H1 (cell line): ENCODE data around the gene AAR2. TPM values are rescaled to one million over a fixed set of nuclear protein-coding genes. Genes with fewer than 3 reads are reported as not detected.

Source experiments
- CTCF ChIA-PET: fragments of 300-600 bp; sonication (Branson Sonifier 250); formaldehyde crosslinking; loops from one replicate; lab custom pipeline; 2021; ENCODE audit not compliant: partially characterized antibody; lab: Charles Lee
- POLR2A ChIA-PET: fragments of 300-600 bp; sonication (Branson Sonifier 250); formaldehyde crosslinking; loops from one replicate; lab custom pipeline; 2021; ENCODE audit warnings: inconsistent platforms; ENCODE audit not compliant: partially characterized antibody; lab: Charles Lee
- DNase-seq, 2 experiments: peaks; one replicate each; pipeline versions ENCODE4 v3.0.0 to v3.0.0-alpha.2; 2010 to 2022; ENCODE audit warnings: low spot score in 2 of 2, low read depth in 1 of 2, mixed read lengths in 1 of 2
- FAIRE-seq: peaks from 2 replicates; lab custom pipeline; 2011; peaks lifted over from hg19 to GRCh38; lab: Jason Lieb, UNC
- H2AFZ ChIP-seq: 2 replicates; pipeline ENCODE4 v1.8.1; 2012; ENCODE audit warnings: low read length, inconsistent platforms
- H2AK5ac ChIP-seq: 2 replicates; pipeline ENCODE4 v1.6.1; 2013; ENCODE audit warnings: low read depth, low read length
- H2BK120ac ChIP-seq: replicated peaks from 2 replicates; pipeline ENCODE3; 2013; ENCODE audit warnings: low read depth, low read length, inconsistent platforms
- H2BK12ac ChIP-seq: 2 replicates; pipeline ENCODE4 v1.6.1; 2013; ENCODE audit warnings: low read depth, low read length
- H2BK15ac ChIP-seq: 2 replicates; pipeline ENCODE4 v1.6.1; 2013; ENCODE audit warnings: low read length
- H2BK20ac ChIP-seq: 2 replicates; pipeline ENCODE4 v1.6.1; 2013; ENCODE audit warnings: low read length
- H2BK5ac ChIP-seq: 2 replicates; pipeline ENCODE4 v1.6.1; 2013; ENCODE audit warnings: low read depth, low read length
- H3K14ac ChIP-seq: 2 replicates; pipeline ENCODE4 v1.6.1; 2013; ENCODE audit warnings: inconsistent platforms; ENCODE audit not compliant: insufficient read length
- H3K18ac ChIP-seq: 2 replicates; pipeline ENCODE4 v1.6.1; 2013; ENCODE audit warnings: low read length; ENCODE audit errors: extremely low read depth
- H3K23ac ChIP-seq: 2 replicates; pipeline ENCODE4 v1.6.1; 2013; ENCODE audit warnings: inconsistent platforms; ENCODE audit not compliant: insufficient read length
- H3K23me2 ChIP-seq: 2 replicates; pipeline ENCODE4 v1.6.1; 2013; ENCODE audit warnings: low read depth, low read length
- H3K27ac ChIP-seq: 2 replicates; pipeline ENCODE4 v1.6.1; 2011; ENCODE audit warnings: low read depth, low read length, inconsistent platforms
- H3K27me3 ChIP-seq, 4 experiments: replicated peaks in 1 of 4; 1 replicate in 1 of 4; 2 replicates in 3 of 4; pipeline versions ENCODE4 v1.6.1 to v1.8.1; 2011 to 2013; ENCODE audit warnings: low read length in 3 of 4, mild to moderate bottlenecking in 3 of 4, inconsistent platforms in 2 of 4, mixed read lengths in 2 of 4, moderate library complexity in 1 of 4; ENCODE audit not compliant: control insufficient read depth in 3 of 4, insufficient read depth in 3 of 4; ENCODE audit errors: extremely low read depth in 1 of 4
- H3K36me3 ChIP-seq, 4 experiments: 2 replicates each; pipeline versions ENCODE4 v1.6.1 to v1.8.1; 2011 to 2013; ENCODE audit warnings: mild to moderate bottlenecking in 4 of 4, low read length in 3 of 4, moderate library complexity in 2 of 4, control low read depth in 1 of 4, inconsistent platforms in 1 of 4; ENCODE audit not compliant: insufficient read depth in 4 of 4, control insufficient read depth in 2 of 4
- H3K4ac ChIP-seq: replicated peaks from 2 replicates; pipeline ENCODE3; 2013; ENCODE audit warnings: low read length, low read depth, mixed read lengths, inconsistent platforms; ENCODE audit not compliant: insufficient read length
- H3K4me1 ChIP-seq, 4 experiments: replicated peaks in 1 of 4; 1 replicate in 1 of 4; 2 replicates in 3 of 4; pipeline versions ENCODE4 v1.6.1 to v1.8.1; 2011 to 2013; ENCODE audit warnings: low read length in 3 of 4, inconsistent platforms in 2 of 4, mixed read lengths in 1 of 4; ENCODE audit not compliant: insufficient read depth in 4 of 4, control insufficient read depth in 3 of 4
- H3K4me2 ChIP-seq, 2 experiments: 2 replicates each; pipeline versions ENCODE4 v1.6.1 to v1.8.1; 2011 to 2013; ENCODE audit warnings: low read depth in 2 of 2, low read length in 2 of 2, control low read depth in 1 of 2, inconsistent platforms in 1 of 2, mild to moderate bottlenecking in 1 of 2; ENCODE audit not compliant: insufficient read depth in 1 of 2
- H3K4me3 ChIP-seq, 4 experiments: fragments of 200-600, 300-600 bp in 1 of 4; sonication (generic), shearing (Covaris generic), sonication (Bioruptor Twin) in 1 of 4; 2 replicates each; pipeline versions ENCODE4 v1.5.1 to v1.8.1; 2011 to 2016; ENCODE audit warnings: low read length in 4 of 4, low read depth in 3 of 4, control low read depth in 2 of 4, inconsistent platforms in 2 of 4, mild to moderate bottlenecking in 2 of 4, mixed read lengths in 1 of 4, moderate library complexity in 1 of 4; ENCODE audit not compliant: insufficient read depth in 2 of 4; ENCODE audit errors: extremely low read depth in 1 of 4
- H3K56ac ChIP-seq: replicated peaks from 2 replicates; pipeline ENCODE3; 2013; ENCODE audit warnings: low read depth, mild to moderate bottlenecking, mixed read lengths, low read length, inconsistent platforms; ENCODE audit not compliant: insufficient read length
- H3K79me1 ChIP-seq: 2 replicates; pipeline ENCODE4 v1.6.1; 2013; ENCODE audit warnings: low read depth, low read length, control low read depth
- H3K79me2 ChIP-seq, 2 experiments: 2 replicates each; pipeline versions ENCODE4 v1.6.1 to v1.8.1; 2012 to 2013; ENCODE audit warnings: low read length in 2 of 2, mild to moderate bottlenecking in 2 of 2, inconsistent platforms in 1 of 2; ENCODE audit not compliant: insufficient read depth in 2 of 2, control insufficient read depth in 1 of 2
- H3K9ac ChIP-seq, 4 experiments: replicated peaks in 1 of 4; 1 replicate in 1 of 4; 2 replicates in 3 of 4; pipeline versions ENCODE4 v1.6.1 to v1.8.1; 2011 to 2013; ENCODE audit warnings: low read depth in 3 of 4, low read length in 3 of 4, control low read depth in 2 of 4, mild to moderate bottlenecking in 2 of 4, moderate library complexity in 2 of 4, inconsistent platforms in 1 of 4; ENCODE audit errors: extremely low read depth in 1 of 4
- H3K9me3 ChIP-seq, 2 experiments: 2 replicates each; pipeline versions ENCODE4 v1.6.1 to v1.8.1; 2012 to 2013; ENCODE audit warnings: mild to moderate bottlenecking in 2 of 2, moderate library complexity in 2 of 2, control low read depth in 1 of 2, inconsistent platforms in 1 of 2, low read depth in 1 of 2, low read length in 1 of 2, mixed read lengths in 1 of 2; ENCODE audit not compliant: insufficient read depth in 2 of 2
- H4K20me1 ChIP-seq, 2 experiments: replicated peaks in 1 of 2; 2 replicates each; pipeline versions ENCODE3 to v1.8.1; 2011 to 2013; ENCODE audit warnings: inconsistent platforms in 2 of 2, low read length in 2 of 2, mild to moderate bottlenecking in 1 of 2; ENCODE audit not compliant: insufficient read depth in 2 of 2, control insufficient read depth in 1 of 2
- H4K5ac ChIP-seq: 2 replicates; pipeline ENCODE4 v1.6.1; 2013; ENCODE audit warnings: low read length, low read depth, mixed read lengths, inconsistent platforms; ENCODE audit not compliant: insufficient read length
- H4K8ac ChIP-seq: 2 replicates; pipeline ENCODE4 v1.8.0; 2013; ENCODE audit warnings: mild to moderate bottlenecking, moderate library complexity, low read length, inconsistent platforms; ENCODE audit not compliant: insufficient read depth; ENCODE audit errors: extremely low read depth
- H4K91ac ChIP-seq: replicated peaks from 2 replicates; pipeline ENCODE3; 2013; ENCODE audit warnings: low read length, mixed read lengths, inconsistent platforms; ENCODE audit not compliant: insufficient read length
- BRCA1 ChIP-seq: IDR thresholded peaks from 2 replicates; pipeline ENCODE4 v1.6.1; 2012; ENCODE audit warnings: low read depth, low read length, improper control_type of control experiment
- CHD2 ChIP-seq: IDR thresholded peaks from 2 replicates; pipeline ENCODE4 v1.6.1; 2012; ENCODE audit warnings: low read length, improper control_type of control experiment
- E2F6 ChIP-seq: IDR thresholded peaks from 2 replicates; pipeline ENCODE4 v1.6.1; 2012; ENCODE audit warnings: inconsistent platforms
- FOSL1 ChIP-seq: IDR thresholded peaks from 2 replicates; pipeline ENCODE4 v1.6.1; 2011; ENCODE audit warnings: mild to moderate bottlenecking, low read depth, low read length, moderate library complexity; ENCODE audit not compliant: insufficient read depth
- HDAC6 ChIP-seq: IDR thresholded peaks from one replicate; pipeline ENCODE4 v1.7.1; 2012; ENCODE audit warnings: low read depth, mild to moderate bottlenecking, inconsistent platforms, low read length, moderate library complexity
- KDM1A ChIP-seq: fragments of 200-600, 300-600 bp; sonication (generic); IDR thresholded peaks from 2 replicates; pipeline ENCODE4 v1.7.1; 2016; ENCODE audit warnings: mild to moderate bottlenecking, low read length, borderline replicate concordance
- KDM4A ChIP-seq: IDR thresholded peaks from one replicate; pipeline ENCODE4 v1.7.1; 2012; ENCODE audit warnings: low read depth, mild to moderate bottlenecking, moderate library complexity, low read length, inconsistent platforms; ENCODE audit not compliant: severe bottlenecking
- NANOG ChIP-seq: IDR thresholded peaks from 2 replicates; pipeline ENCODE4 v1.6.1; 2011; ENCODE audit warnings: low read length, low read depth, mild to moderate bottlenecking, inconsistent platforms; ENCODE audit not compliant: insufficient read depth, poor library complexity, severe bottlenecking
- POLR2AphosphoS5 ChIP-seq: IDR thresholded peaks from 2 replicates; pipeline ENCODE4 v1.6.1; 2011; ENCODE audit warnings: low read depth, low read length
- RXRA ChIP-seq: IDR thresholded peaks from 2 replicates; pipeline ENCODE4 v1.6.1; 2011; ENCODE audit warnings: low read depth, mild to moderate bottlenecking, low read length, moderate library complexity; ENCODE audit not compliant: insufficient read depth
- SIN3A ChIP-seq, 2 experiments: IDR thresholded peaks in 1 of 2; conservative IDR thresholded peaks in 1 of 2; 2 replicates each; pipeline ENCODE4 v1.6.1; 2011 to 2012; ENCODE audit warnings: low read length in 2 of 2, improper control_type of control experiment in 1 of 2, low read depth in 1 of 2, mild to moderate bottlenecking in 1 of 2
- SP2 ChIP-seq: IDR thresholded peaks from 2 replicates; pipeline ENCODE4 v1.6.1; 2012; ENCODE audit warnings: mild to moderate bottlenecking, low read length, inconsistent platforms
- TCF12 ChIP-seq: IDR thresholded peaks from 2 replicates; pipeline ENCODE4 v1.6.1; 2011; ENCODE audit warnings: low read depth, mild to moderate bottlenecking, low read length
- TEAD4 ChIP-seq: IDR thresholded peaks from 2 replicates; pipeline ENCODE4 v1.6.1; 2012; ENCODE audit warnings: low read depth, low read length, inconsistent platforms, mixed read lengths
- WGBS, 2 experiments: shearing (Covaris generic) in 1 of 2; methylation state at CpG; one replicate each; pipeline versions ENCODE4 v1.1.6 to v1.1.7; 2013 to 2015; ENCODE audit warnings: low lambda C conversion rate in 2 of 2, mixed read lengths in 2 of 2, inconsistent platforms in 1 of 2, low coverage in 1 of 2, missing lambda C conversion rate in 1 of 2; ENCODE audit not compliant: insufficient replicate concordance in 2 of 2, insufficient coverage in 1 of 2, insufficient read length in 1 of 2; ENCODE audit errors: extremely low coverage in 1 of 2, missing lambda C conversion rate in 1 of 2; 5-methylcytosine and 5-hydroxymethylcytosine counted together
- polyA plus RNA-seq, 7 experiments: library from polyadenylated mRNA; depleted of rRNA in 3 of 7; stranded (reverse) in 5 of 7; unstranded in 2 of 7; fragments of >200 nt in 5 of 7; fragments of 200-250 nt in 2 of 7; gene quantifications; 1 replicate in 5 of 7; 2 replicates in 1 of 7; 4 replicates in 1 of 7; pipeline versions ENCODE4 v1.2.1 to v1.2.3, GENCODE V29; 2011 to 2013; ENCODE audit warnings: missing spikeins in 2 of 7, mixed read lengths in 2 of 7
- total RNA-seq: library from RNA; stranded (reverse); fragmentation: NEBNext Ultra II Directional; extraction: Animal tissue kit (Norgen Biotek cat#: 25700); gene quantifications from 2 replicates; pipeline ENCODE4 v1.2.1, GENCODE V29; 2021

Gene AAR2
- total and polyA plus RNA-seq, 2 of the 8 experiments (the other 6 are each of a cell fraction or from before 2014, with no cell fraction given) = 25.5 to 36.1 TPM

- Histone ChIP-seq H3K23me2 (no peaks in the 10 kb centered on the region; the same call in 1 of the 2 replicates), H3K4ac (no peak overlapping the region), H4K91ac (no peak overlapping the region), H2BK120ac (no peak overlapping the region), H3K27me3 (no peaks in the 10 kb centered on the region), H3K36me3 (no peaks in the 10 kb centered on the region), H3K4me2 (no peak overlapping the region), H3K56ac (no peak overlapping the region), H2AFZ (no peak overlapping the region), H2AK5ac (no peak overlapping the region), H4K20me1 (peaks cover 0 to 3% of the 10 kb centered on the region in 2 experiments), H2BK5ac (no peak overlapping the region), H3K79me1 (no peaks in the 10 kb centered on the region), H3K4me3 (no peak overlapping the region), H4K8ac (no peak overlapping the region), H2BK12ac (no peak overlapping the region), H3K4me1 (no peaks in the 10 kb centered on the region), H4K5ac (no peak overlapping the region), H3K9me3 (no peaks in the 10 kb centered on the region), H3K18ac (no peak overlapping the region), H3K27ac (no peak overlapping the region), H3K79me2 (no peaks in the 10 kb centered on the region), H3K23ac (no peak overlapping the region), H3K9ac (no peak overlapping the region), H3K14ac (no peak overlapping the region), H2BK20ac (no peak overlapping the region), H2BK15ac (no peak overlapping the region)
- TF ChIP-seq TEAD4 (no peak), TCF12 (no peak), FOSL1 (no peak), NANOG (no peak), KDM1A (no peak), E2F6 (no peak), CHD2 (no peak), SIN3A (conservative IDR thresholded peaks at IDR 0.05 in 1 of 2, IDR thresholded peaks at IDR 0.05 in 1 of 2; ENCODE audit: low read depth in 1 of 2, low read length in 2 of 2) (no peak), BRCA1 (no peak), HDAC6 (no peak), RXRA (no peak), KDM4A (no peak), POLR2AphosphoS5 (no peak), SP2 (no peak)
- WGBS, 2 experiments = 81% methylated on average over 5 of the region's 11 CpGs; no CpG with 5 or more reads in 1 of the 2 experiments
- FAIRE-seq = no peak
- ChIA-PET POLR2A (interaction anchor here (0.6 kb wide), 1 partner anchor 465 kb away, joined by 3 read pairs; the partner anchor contains the start of gene RBM39), CTCF (interaction anchor here (0.7 to 14.8 kb wide), 4 partner anchors 6 to 232 kb away, joined by 3 to 151 read pairs (median 78); no protein-coding TSS in a partner anchor)
- DNase-seq = no peak
These were observed 28.7 kb upstream of the AAR2 start for GRCh38 chr20:36207602-36208001.
